ENCODE results near the gene STAB2. TPM values are rescaled to one million over a fixed set of nuclear protein-coding genes. Genes with fewer than 3 reads are reported as not detected.

The STAB2 gene
- total RNA-seq, 2 donors from 2014 or later, result under 0.01 TPM; not detected in 1

DNA sequence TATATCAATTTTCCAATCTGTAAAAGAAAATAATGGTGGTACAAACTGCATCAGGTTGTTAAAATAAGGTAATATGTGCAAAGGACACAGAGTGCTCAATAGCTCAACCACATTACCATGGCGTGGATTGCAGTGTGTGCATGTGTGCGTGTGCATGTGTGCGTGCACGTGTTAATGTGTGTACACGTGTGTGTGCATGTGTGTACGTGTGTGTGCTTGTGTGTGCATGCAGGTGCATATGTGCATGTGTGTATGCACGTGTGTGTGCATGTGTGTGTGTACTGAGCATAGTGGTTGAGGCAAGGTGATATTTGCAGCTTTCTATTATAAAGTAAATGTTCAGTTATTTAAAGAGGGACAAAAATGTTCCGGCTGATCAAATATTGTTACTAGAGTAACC, 138.3 kb downstream of the STAB2 start:
- 74 to 75% methylated on average over 8 of the region's 8 CpGs for WGBS, 2 donors

DNA sequence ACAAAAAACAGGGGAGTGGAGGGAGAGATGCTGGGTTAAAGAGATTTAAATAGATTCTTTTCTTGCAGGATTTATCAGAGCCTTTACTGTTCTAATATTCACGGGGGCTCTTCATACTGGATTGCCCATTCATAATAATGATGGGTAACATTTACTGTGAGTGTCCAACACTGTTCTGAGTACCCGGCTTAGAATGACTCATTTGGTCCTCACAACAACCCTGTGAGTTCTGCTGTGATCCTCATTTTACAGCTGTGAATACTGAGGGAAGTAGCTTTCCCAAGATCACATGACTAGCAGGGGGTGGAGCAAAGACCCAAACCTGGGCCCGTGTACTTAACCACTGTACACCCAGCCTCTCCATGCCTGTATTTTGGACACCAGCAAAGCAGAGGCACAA, 140.6 kb downstream of the STAB2 start:
- DNase-seq, result no peak
- intact Hi-C loops (cut with DNase I), result no loop called here
- Histone ChIP-seq H3K27ac (no peak overlapping the region), H3K27me3 (no peaks in the 10 kb centered on the region), H3K9me3 (no peaks in the 10 kb centered on the region), H3K4me1 (no peaks in the 10 kb centered on the region), H3K36me3 (replicated peaks in 1 of 2; ENCODE audit: insufficient read depth in 1 of 2, low read depth in 2 of 2) (no peaks in the 10 kb centered on the region), H3K4me3 (no peak overlapping the region)
- no peak for ATAC-seq
- TF ChIP-seq POLR2A (IDR thresholded peaks at IDR 0.05), result no peak
- TF ChIP-seq, protein P1, sequence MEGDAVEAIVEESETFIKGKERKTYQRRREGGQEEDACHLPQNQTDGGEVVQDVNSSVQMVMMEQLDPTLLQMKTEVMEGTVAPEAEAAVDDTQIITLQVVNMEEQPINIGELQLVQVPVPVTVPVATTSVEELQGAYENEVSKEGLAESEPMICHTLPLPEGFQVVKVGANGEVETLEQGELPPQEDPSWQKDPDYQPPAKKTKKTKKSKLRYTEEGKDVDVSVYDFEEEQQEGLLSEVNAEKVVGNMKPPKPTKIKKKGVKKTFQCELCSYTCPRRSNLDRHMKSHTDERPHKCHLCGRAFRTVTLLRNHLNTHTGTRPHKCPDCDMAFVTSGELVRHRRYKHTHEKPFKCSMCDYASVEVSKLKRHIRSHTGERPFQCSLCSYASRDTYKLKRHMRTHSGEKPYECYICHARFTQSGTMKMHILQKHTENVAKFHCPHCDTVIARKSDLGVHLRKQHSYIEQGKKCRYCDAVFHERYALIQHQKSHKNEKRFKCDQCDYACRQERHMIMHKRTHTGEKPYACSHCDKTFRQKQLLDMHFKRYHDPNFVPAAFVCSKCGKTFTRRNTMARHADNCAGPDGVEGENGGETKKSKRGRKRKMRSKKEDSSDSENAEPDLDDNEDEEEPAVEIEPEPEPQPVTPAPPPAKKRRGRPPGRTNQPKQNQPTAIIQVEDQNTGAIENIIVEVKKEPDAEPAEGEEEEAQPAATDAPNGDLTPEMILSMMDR (IDR thresholded peaks at IDR 0.05), result no peak
- WGBS, 2 donors, result 61 to 62% methylated on average over 3 of the region's 3 CpGs

More for the DNA sequence above, 138.3 kb downstream of the STAB2 start:
- H3K27me3 ChIP-seq, result no peaks in the 10 kb centered on the region
- no peak overlapping the region for H3K4me3 ChIP-seq
- intact Hi-C loops (cut with DNase I), result no loop called here
- H3K4me1 ChIP-seq, result no peaks in the 10 kb centered on the region
- no peak for TF ChIP-seq POLR2A (IDR thresholded peaks at IDR 0.05)
- TF ChIP-seq, protein P1 (IDR thresholded peaks at IDR 0.05), result no peak
- ATAC-seq (no peak), DNase-seq (no peak)
- no peak overlapping the region for H3K27ac ChIP-seq
- no peaks in the 10 kb centered on the region for H3K36me3 ChIP-seq (replicated peaks in 1 of 2; ENCODE audit: insufficient read depth in 1 of 2, low read depth in 2 of 2)
- no peaks in the 10 kb centered on the region for H3K9me3 ChIP-seq

DNA sequence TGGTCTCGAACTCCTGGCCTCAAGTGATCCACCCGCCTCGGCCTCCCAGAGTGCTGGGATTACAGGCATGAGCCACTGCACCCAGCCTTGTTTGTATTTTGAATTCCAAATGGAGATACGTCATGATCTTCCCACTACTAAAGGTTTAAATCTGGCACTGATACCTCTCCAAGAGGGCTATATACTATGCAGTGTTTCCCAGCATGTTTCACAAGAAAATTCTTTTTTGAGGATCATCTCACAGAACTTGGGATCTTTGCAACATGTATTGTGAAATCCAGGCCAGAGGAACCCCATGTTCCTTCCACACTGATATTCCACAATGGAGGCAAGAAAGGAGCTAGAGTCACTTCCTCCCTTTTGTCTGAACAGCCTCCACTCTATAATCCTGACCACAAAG, 141.2 kb downstream of the STAB2 start:
- H3K27ac ChIP-seq, result no peak overlapping the region
- no peaks in the 10 kb centered on the region for H3K27me3 ChIP-seq
- intact Hi-C loops (cut with DNase I), result no loop called here
- no peaks in the 10 kb centered on the region for H3K9me3 ChIP-seq
- no peaks in the 10 kb centered on the region for H3K36me3 ChIP-seq (replicated peaks in 1 of 2; ENCODE audit: insufficient read depth in 1 of 2, low read depth in 2 of 2)
- WGBS, 2 donors, result 76 to 79% methylated on average over 4 of the region's 4 CpGs
- DNase-seq, result no peak
- TF ChIP-seq, protein P1 (IDR thresholded peaks at IDR 0.05), result no peak
- TF ChIP-seq POLR2A (IDR thresholded peaks at IDR 0.05), result no peak
- H3K4me1 ChIP-seq, result no peaks in the 10 kb centered on the region
- no peak for ATAC-seq
- no peak overlapping the region for H3K4me3 ChIP-seq

DNA sequence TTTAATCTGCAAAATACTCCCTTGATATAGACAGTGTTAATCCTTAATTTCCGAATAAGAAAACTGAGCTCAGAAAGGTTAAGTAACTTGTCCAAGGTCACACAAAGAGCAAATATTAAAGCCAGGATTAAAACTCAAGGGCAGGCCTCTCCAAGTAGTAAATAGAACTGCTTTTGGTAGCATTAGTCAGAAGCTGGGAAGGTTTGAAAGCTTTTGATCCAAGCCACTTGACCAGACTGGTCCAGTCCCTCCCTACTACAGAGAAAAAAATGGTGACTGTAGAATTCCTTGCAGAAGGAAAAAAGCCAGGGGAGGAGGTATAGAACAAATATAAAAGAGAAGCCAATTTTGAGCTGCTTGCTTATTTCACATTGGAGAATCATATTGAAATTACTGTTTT, 142.4 kb downstream of the STAB2 start:
- TF ChIP-seq, protein P1 (IDR thresholded peaks at IDR 0.05), result no peak
- TF ChIP-seq POLR2A (IDR thresholded peaks at IDR 0.05), result no peak
- no peaks in the 10 kb centered on the region for H3K36me3 ChIP-seq (replicated peaks in 1 of 2; ENCODE audit: insufficient read depth in 1 of 2, low read depth in 2 of 2)
- DNase-seq (no peak), ATAC-seq (no peak)
- no peak overlapping the region for H3K4me3 ChIP-seq
- WGBS, 2 donors, result 27 to 33% methylated on average over 1 of the region's 1 CpG
- H3K27me3 ChIP-seq, result no peaks in the 10 kb centered on the region
- no peak overlapping the region for H3K27ac ChIP-seq
- no peaks in the 10 kb centered on the region for H3K4me1 ChIP-seq
- no peaks in the 10 kb centered on the region for H3K9me3 ChIP-seq
- intact Hi-C loops (cut with DNase I), result no loop called here

DNA sequence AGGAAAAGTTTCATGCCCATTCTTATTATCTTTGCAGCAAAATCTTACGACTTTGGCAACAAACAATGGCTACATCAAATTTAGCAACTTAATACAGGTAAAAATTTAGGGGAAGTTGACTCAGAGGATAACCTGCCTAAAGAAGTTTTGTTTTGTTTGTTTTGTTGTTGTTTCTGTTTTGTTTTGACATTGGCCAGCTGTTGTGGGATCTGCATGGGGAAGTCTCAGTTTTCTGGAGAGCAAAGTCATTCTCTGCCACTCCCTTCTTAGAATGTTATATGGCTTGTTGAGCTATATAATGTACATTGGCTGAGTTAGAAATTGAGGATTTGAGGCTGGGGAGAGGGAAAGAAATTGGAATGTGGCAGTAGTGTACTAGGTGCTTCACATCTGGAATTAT, 144.5 kb downstream of the STAB2 start:
- no peaks in the 10 kb centered on the region for H3K36me3 ChIP-seq (replicated peaks in 1 of 2; ENCODE audit: insufficient read depth in 1 of 2, low read depth in 2 of 2)
- TF ChIP-seq, protein P1 (IDR thresholded peaks at IDR 0.05), result no peak
- H3K27me3 ChIP-seq, result no peaks in the 10 kb centered on the region
- no peak for ATAC-seq
- H3K4me1 ChIP-seq, result no peaks in the 10 kb centered on the region
- no peak for DNase-seq
- no peak overlapping the region for H3K27ac ChIP-seq
- no peaks in the 10 kb centered on the region for H3K9me3 ChIP-seq
- 79 to 80% methylated on average over 1 of the region's 1 CpG for WGBS, 2 donors
- intact Hi-C loops (cut with DNase I), result no loop called here
- no peak overlapping the region for H3K4me3 ChIP-seq

All from body of pancreas (tissue), 4 donors.